C4-2B (cell line): ENCODE results near the gene DCK.
"Not testable (repeated sequence)": the region's sequence is repeated elsewhere in the genome, so short reads cannot be mapped to it uniquely, and the experiment has no call there.

Experiments
- CTCF ChIP-seq: fragments of 450-650 bp; conservative IDR thresholded peaks from 2 replicates; pipeline ENCODE4 v1.5.1; 2017; ENCODE audit warnings: mild to moderate bottlenecking
- ZFX ChIP-seq: fragments of 450-650 bp; IDR thresholded peaks from 2 replicates; pipeline ENCODE4 v1.6.1; 2017

- not testable (repeated sequence) for TF ChIP-seq CTCF, ZFX
Measured at GRCh38 chr4:71017391-71017790, 23.9 kb downstream of the DCK start.
